Measurements from ENCODE around the gene MVD.

MVD gene

DNA sequence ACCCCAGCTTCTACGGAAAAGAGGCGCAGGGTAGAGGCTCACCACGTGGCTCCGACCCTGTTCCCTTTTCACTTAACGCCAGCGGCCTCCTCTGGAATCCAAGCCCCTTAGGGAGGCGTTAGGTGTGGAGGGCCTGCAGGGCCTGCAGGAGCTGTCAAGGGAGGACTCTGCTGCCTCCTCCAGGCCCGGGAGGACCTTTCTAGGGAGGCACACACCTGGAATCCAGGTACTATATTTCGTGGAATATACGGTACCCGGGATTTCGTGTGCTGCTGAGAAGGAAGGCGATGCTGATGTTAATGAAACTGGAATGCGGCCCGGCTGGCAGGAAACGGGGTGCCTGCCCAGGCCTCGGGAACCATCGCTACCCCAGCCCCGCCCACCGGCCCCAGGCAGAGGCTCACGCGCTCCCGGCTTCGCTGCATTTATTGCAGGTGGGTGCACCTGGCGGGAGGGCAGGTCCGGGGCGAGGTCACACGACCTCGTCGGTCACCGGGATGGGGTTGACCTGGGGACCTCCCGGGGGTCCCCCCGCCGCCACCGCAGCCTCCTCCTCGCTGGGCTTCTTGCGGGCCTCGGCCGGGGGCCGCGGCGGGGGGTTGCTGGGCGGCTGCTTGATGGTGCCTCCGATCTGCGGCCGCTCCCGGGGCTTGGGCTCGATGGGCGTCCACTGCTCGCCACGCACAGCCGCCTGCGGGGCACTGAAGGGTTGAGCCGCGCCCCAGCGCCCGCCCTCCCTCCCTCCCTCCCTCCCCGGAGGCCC lies 19.8 kb downstream of the MVD start:
- no peak overlapping the region for H3K27ac ChIP-seq
- no peak for TF ChIP-seq ZFX (IDR thresholded peaks at IDR 0.05; ENCODE audit: borderline replicate concordance)
- TF ChIP-seq, protein P1, sequence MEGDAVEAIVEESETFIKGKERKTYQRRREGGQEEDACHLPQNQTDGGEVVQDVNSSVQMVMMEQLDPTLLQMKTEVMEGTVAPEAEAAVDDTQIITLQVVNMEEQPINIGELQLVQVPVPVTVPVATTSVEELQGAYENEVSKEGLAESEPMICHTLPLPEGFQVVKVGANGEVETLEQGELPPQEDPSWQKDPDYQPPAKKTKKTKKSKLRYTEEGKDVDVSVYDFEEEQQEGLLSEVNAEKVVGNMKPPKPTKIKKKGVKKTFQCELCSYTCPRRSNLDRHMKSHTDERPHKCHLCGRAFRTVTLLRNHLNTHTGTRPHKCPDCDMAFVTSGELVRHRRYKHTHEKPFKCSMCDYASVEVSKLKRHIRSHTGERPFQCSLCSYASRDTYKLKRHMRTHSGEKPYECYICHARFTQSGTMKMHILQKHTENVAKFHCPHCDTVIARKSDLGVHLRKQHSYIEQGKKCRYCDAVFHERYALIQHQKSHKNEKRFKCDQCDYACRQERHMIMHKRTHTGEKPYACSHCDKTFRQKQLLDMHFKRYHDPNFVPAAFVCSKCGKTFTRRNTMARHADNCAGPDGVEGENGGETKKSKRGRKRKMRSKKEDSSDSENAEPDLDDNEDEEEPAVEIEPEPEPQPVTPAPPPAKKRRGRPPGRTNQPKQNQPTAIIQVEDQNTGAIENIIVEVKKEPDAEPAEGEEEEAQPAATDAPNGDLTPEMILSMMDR (IDR thresholded peaks at IDR 0.05) = no peak

DNA sequence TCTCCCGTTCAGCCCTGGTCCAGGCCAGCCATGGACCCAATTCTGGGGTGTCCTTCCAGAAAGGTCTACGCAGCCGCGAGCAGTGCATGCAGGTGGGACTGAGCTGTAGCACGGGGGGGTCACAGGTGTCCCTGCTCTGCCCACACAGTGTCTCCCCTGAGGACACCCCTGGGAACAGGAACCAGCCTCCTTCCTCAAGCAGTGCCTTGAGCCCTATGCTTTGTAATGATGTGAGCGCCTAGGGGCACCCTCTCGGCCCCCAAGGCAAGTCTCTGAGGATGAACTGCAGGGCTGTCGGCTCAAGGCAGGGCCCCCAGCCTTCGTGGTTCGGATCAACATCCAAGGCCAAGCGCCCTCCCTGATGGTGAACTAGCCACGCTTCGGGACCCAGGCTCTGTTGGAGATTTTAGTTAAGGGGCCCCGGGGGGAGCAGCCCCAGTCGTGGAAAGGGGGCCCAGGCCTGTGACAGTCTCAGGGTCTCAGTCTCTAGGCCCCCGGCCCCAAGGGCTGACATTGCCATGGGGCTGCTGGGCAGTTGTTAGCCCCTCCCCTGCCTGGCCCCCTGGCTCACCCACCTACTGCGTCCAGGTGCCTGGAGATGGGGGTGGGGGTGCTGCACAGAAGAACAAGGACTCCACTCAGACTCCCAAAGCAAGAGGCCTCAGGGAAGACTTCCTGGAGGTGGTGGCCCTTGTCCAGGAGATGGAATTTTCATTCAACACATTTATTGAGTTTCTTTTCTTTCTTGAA lies 22.2 kb downstream of the MVD start:
- TF ChIP-seq, protein P1 (IDR thresholded peaks at IDR 0.05) = no peak
- TF ChIP-seq ZFX (IDR thresholded peaks at IDR 0.05; ENCODE audit: borderline replicate concordance) = no peak
- H3K27ac ChIP-seq = no peak overlapping the region

GRCh38 chr16:88640039-88640495 lies 22.8 kb downstream of the MVD start:
- H3K27ac ChIP-seq = no peak overlapping the region
- TF ChIP-seq, protein P1 (IDR thresholded peaks at IDR 0.05) = no peak
- no peak for TF ChIP-seq ZFX (IDR thresholded peaks at IDR 0.05; ENCODE audit: borderline replicate concordance)

DNA sequence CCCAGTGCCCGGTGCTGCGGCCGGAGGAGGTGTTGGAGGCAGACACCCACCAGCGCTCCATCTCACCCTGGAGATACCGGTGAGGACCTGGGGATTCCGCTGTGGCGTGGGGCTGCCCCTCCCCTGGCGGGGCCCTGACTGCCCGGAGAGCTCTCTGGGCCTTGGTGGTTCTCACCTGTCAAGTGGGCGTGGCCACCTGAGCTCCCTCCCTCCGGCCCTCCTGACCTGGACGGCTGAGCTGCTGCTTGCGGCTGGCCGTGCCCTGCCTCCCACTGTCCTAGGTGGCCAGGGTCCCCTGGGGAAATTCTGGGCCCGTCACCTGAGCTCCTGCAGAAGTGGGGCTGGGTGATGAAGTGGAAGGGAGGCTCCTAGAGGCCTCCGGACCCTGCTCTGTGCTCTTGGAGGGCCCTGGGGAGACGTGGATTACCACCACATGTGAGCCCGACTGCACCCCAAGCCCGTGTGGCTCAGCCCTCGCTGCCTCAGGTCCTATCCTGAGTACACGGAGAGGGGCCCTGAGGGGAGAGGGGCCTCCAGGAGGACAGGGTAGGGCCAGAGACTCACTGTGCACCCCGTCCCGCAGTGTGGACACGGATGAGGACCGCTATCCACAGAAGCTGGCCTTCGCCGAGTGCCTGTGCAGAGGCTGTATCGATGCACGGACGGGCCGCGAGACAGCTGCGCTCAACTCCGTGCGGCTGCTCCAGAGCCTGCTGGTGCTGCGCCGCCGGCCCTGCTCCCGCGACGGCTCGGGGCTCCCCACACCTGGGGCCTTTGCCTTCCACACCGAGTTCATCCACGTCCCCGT lies 23.5 kb downstream of the MVD start:
- H3K27ac ChIP-seq = no peak overlapping the region
- no peak for TF ChIP-seq ZFX (IDR thresholded peaks at IDR 0.05; ENCODE audit: borderline replicate concordance)
- TF ChIP-seq, protein P1 (IDR thresholded peaks at IDR 0.05) = no peak

DNA sequence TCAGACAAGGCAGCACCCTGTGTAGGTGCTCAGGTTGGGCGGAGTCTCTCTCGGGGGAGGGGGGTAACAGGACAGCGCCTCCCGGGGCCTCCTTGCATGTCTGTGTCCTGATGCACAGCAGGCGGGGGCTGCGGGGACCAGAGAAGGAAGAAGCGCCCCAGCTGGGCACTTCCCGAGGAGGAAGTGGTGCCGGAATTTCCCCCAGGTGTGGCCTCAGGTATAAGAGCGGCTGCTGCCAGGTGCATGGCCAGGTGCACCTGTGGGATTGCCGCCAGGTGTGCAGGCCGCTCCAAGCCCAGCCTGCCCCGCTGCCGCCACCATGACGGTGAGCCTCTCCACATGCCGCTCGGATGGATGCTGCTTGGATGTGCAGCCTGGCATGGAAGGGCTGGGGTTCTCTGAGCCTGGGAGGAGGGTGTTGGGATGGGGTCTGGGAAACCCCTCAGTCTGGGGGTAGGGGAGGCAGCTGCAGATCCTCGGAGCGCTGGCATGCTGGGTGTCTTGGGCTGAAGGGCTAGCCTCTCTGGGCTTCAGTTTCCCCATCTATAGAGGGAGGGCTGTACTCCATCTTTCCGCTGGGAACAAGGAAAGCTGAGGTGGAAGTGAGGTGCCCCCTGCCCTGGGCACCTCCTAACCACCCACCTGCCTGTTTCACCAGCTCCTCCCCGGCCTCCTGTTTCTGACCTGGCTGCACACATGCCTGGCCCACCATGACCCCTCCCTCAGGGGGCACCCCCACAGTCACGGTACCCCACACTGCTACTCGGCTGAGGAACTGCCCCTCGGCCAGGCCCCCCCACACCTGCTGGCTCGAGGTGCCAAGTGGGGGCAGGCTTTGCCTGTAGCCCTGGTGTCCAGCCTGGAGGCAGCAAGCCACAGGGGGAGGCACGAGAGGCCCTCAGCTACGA lies 24.3 kb downstream of the MVD start, which contains the start of gene IL17C:
Gene IL17C (plus strand): TSS at position 250 of the 908 bp plus-strand sequence. CDS start 70 bp downstream, at position 320.
- TF ChIP-seq, protein P1 (IDR thresholded peaks at IDR 0.05) = no peak
- no peak for TF ChIP-seq ZFX (IDR thresholded peaks at IDR 0.05; ENCODE audit: borderline replicate concordance)
- no peak within 1 kb of the TSS for H3K27ac ChIP-seq

GRCh38 chr16:88636488-88637265 lies 26.2 kb downstream of the MVD start:
- H3K27ac ChIP-seq = no peak overlapping the region
- TF ChIP-seq, protein P1 (IDR thresholded peaks at IDR 0.05) = no peak
- no peak for TF ChIP-seq ZFX (IDR thresholded peaks at IDR 0.05; ENCODE audit: borderline replicate concordance)
